ENCODE measurements around the gene CELF2.

Gene CELF2

DNA sequence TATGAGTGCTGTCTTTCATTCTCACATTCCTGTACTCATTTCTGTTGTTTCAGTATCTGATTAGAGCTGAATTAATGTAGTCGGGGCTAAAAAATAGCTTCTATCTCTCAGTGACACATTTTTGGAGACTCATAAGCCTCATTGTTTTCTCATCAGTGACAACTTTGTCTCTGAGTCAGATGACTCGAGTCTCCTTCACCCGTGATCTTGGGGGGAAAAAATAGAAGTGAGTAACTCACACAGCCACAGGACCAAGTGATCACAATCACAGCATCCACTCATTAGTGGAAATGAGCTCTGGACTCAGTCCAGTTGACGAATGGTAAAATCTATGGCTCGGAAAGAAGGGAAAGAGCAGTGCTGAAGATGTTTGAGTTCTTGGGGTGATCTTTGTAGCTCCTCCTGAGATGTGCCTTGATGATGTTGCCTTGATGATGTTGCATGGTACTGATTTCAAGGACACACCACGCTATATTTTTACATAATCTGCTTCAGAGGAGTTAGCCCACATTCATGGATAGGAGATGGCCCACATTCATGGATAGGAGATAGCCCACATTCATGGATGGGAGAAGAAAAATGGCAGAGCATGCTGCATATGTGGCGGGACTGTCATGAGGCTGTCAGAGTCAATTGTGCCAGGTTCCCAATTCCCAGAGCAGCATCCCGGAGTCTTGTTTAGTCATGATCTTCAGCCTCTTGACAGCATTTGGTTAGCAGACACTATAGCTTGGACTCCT, 214.7 kb downstream of the CELF2 start:
- no peak overlapping the region for H2BK5ac ChIP-seq (ENCODE audit: low read depth, low read length, poor library complexity)

GRCh38 chr10:11234857-11235531, 217.3 kb downstream of the CELF2 start:
- H2BK5ac ChIP-seq (ENCODE audit: low read depth, low read length, poor library complexity) = no peak overlapping the region

More for the DNA sequence above, 214.7 kb downstream of the CELF2 start:
- Histone ChIP-seq H3K79me1 (ENCODE audit: low read length) (no peaks in the 10 kb centered on the region), H3K18ac (ENCODE audit: low read length) (no peak overlapping the region), H4K91ac (ENCODE audit: low read depth, low read length) (no peak overlapping the region), H4K12ac (ENCODE audit: low read depth, low read length) (no peak overlapping the region), H3K36me3 (ENCODE audit: control insufficient read depth in 1 of 2, insufficient read depth in 2 of 2, low read length in 2 of 2) (no peaks in the 10 kb centered on the region), H2AK5ac (ENCODE audit: low read length) (no peak overlapping the region), H3K23ac (ENCODE audit: low read length) (no peak overlapping the region), H3K27ac (ENCODE audit: low read depth, low read length) (no peak overlapping the region), H3K9ac (ENCODE audit: low read length) (no peak overlapping the region), H3K4me1 (ENCODE audit: control insufficient read depth in 1 of 2, insufficient read depth in 2 of 2, low read length in 2 of 2) (no peaks in the 10 kb centered on the region), H2AFZ (ENCODE audit: insufficient read depth, low read length, poor library complexity) (no peak overlapping the region), H3K14ac (ENCODE audit: low read length) (no peak overlapping the region), H3K79me2 (ENCODE audit: control insufficient read depth, insufficient read depth, low read length, poor library complexity) (no peaks in the 10 kb centered on the region), H3K9me3 (ENCODE audit: insufficient read depth, low read depth, low read length) (no peaks in the 10 kb centered on the region), H3K4me3 (ENCODE audit: low read depth, low read length) (no peak overlapping the region), H2BK12ac (ENCODE audit: low read length) (no peak overlapping the region), H2BK120ac (ENCODE audit: insufficient read depth, low read length, poor library complexity) (no peak overlapping the region), H3K4ac (ENCODE audit: low read depth, low read length) (no peak overlapping the region), H3K4me2 (ENCODE audit: low read length) (no peak overlapping the region), H3K27me3 (ENCODE audit: insufficient read depth, low read length) (no peaks in the 10 kb centered on the region), H4K8ac (ENCODE audit: low read depth, low read length) (no peak overlapping the region)
- no CpG with 5 or more reads among the region's 8 CpGs for WGBS (ENCODE audit: extremely low coverage, insufficient coverage, insufficient read length)
- DNase-seq = no peak

GRCh38 chr10:11235771-11236170, 218.1 kb downstream of the CELF2 start:
- Histone ChIP-seq H2BK120ac (ENCODE audit: insufficient read depth, low read length, poor library complexity) (no peak overlapping the region), H4K12ac (ENCODE audit: low read depth, low read length) (no peak overlapping the region), H3K4ac (ENCODE audit: low read depth, low read length) (no peak overlapping the region), H2AK5ac (ENCODE audit: low read length) (no peak overlapping the region), H3K9me3 (ENCODE audit: insufficient read depth, low read depth, low read length) (no peaks in the 10 kb centered on the region), H3K4me2 (ENCODE audit: low read length) (no peak overlapping the region), H3K4me3 (ENCODE audit: low read depth, low read length) (no peak overlapping the region), H3K36me3 (ENCODE audit: control insufficient read depth in 1 of 2, insufficient read depth in 2 of 2, low read length in 2 of 2) (no peaks in the 10 kb centered on the region), H3K23ac (ENCODE audit: low read length) (no peak overlapping the region), H3K18ac (ENCODE audit: low read length) (no peak overlapping the region), H3K4me1 (ENCODE audit: control insufficient read depth in 1 of 2, insufficient read depth in 2 of 2, low read length in 2 of 2) (no peaks in the 10 kb centered on the region), H3K79me1 (ENCODE audit: low read length) (no peaks in the 10 kb centered on the region), H3K27ac (ENCODE audit: low read depth, low read length) (no peak overlapping the region), H3K9ac (ENCODE audit: low read length) (no peak overlapping the region), H4K8ac (ENCODE audit: low read depth, low read length) (no peak overlapping the region), H2AFZ (ENCODE audit: insufficient read depth, low read length, poor library complexity) (no peak overlapping the region), H3K27me3 (ENCODE audit: insufficient read depth, low read length) (no peaks in the 10 kb centered on the region), H2BK12ac (ENCODE audit: low read length) (no peak overlapping the region), H3K14ac (ENCODE audit: low read length) (no peak overlapping the region), H2BK5ac (ENCODE audit: low read depth, low read length, poor library complexity) (no peak overlapping the region), H3K79me2 (ENCODE audit: control insufficient read depth, insufficient read depth, low read length, poor library complexity) (no peaks in the 10 kb centered on the region), H4K91ac (ENCODE audit: low read depth, low read length) (no peak overlapping the region)
- no CpG with 5 or more reads among the region's 4 CpGs for WGBS (ENCODE audit: extremely low coverage, insufficient coverage, insufficient read length)
- DNase-seq = no peak

More at GRCh38 chr10:11234857-11235531, 217.3 kb downstream of the CELF2 start:
- no peaks in the 10 kb centered on the region for H3K36me3 ChIP-seq (ENCODE audit: control insufficient read depth in 1 of 2, insufficient read depth in 2 of 2, low read length in 2 of 2)
- no peak overlapping the region for H3K14ac ChIP-seq (ENCODE audit: low read length)
- no peak overlapping the region for H2AK5ac ChIP-seq (ENCODE audit: low read length)
- H3K4me1 ChIP-seq (ENCODE audit: control insufficient read depth in 1 of 2, insufficient read depth in 2 of 2, low read length in 2 of 2) = no peaks in the 10 kb centered on the region
- no peaks in the 10 kb centered on the region for H3K79me2 ChIP-seq (ENCODE audit: control insufficient read depth, insufficient read depth, low read length, poor library complexity)
- no peak overlapping the region for H3K4ac ChIP-seq (ENCODE audit: low read depth, low read length)
- H3K27me3 ChIP-seq (ENCODE audit: insufficient read depth, low read length) = no peaks in the 10 kb centered on the region
- no peak overlapping the region for H3K4me3 ChIP-seq (ENCODE audit: low read depth, low read length)
- no peak overlapping the region for H2BK120ac ChIP-seq (ENCODE audit: insufficient read depth, low read length, poor library complexity)
- no CpG with 5 or more reads among the region's 6 CpGs for WGBS (ENCODE audit: extremely low coverage, insufficient coverage, insufficient read length)
- no peaks in the 10 kb centered on the region for H3K9me3 ChIP-seq (ENCODE audit: insufficient read depth, low read depth, low read length)
- H4K8ac ChIP-seq (ENCODE audit: low read depth, low read length) = no peak overlapping the region
- H3K23ac ChIP-seq (ENCODE audit: low read length) = no peak overlapping the region
- no peak overlapping the region for H2AFZ ChIP-seq (ENCODE audit: insufficient read depth, low read length, poor library complexity)
- no peaks in the 10 kb centered on the region for H3K79me1 ChIP-seq (ENCODE audit: low read length)
- DNase-seq = no peak
- H3K18ac ChIP-seq (ENCODE audit: low read length) = no peak overlapping the region
- no peak overlapping the region for H2BK12ac ChIP-seq (ENCODE audit: low read length)
- H4K91ac ChIP-seq (ENCODE audit: low read depth, low read length) = no peak overlapping the region
- no peak overlapping the region for H3K27ac ChIP-seq (ENCODE audit: low read depth, low read length)
- no peak overlapping the region for H4K12ac ChIP-seq (ENCODE audit: low read depth, low read length)
- no peak overlapping the region for H3K9ac ChIP-seq (ENCODE audit: low read length)
- no peak overlapping the region for H3K4me2 ChIP-seq (ENCODE audit: low read length)

DNA sequence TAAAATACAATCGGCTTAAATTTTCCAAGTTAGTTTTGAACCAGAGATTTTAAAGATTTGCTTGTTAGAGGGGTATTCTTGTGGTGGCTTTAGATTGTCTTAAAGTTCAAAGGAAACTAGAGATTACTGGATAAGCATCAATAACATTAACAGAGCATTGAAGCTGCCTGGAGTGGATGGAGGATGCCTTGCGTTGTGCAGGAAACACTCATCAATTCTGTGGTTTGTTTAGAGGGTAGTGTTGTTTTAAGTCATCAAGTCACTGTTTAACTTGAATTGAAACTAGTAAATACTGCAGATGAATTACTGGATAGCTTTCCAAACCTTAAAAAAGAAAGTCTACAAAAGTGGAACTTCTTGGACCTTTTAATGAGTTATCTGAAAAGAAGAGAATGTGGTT, 218.6 kb downstream of the CELF2 start:
- no peak overlapping the region for H2AK5ac ChIP-seq (ENCODE audit: low read length)
- no peak overlapping the region for H3K9ac ChIP-seq (ENCODE audit: low read length)
- H3K9me3 ChIP-seq (ENCODE audit: insufficient read depth, low read depth, low read length) = no peaks in the 10 kb centered on the region
- H3K4me1 ChIP-seq (ENCODE audit: control insufficient read depth in 1 of 2, insufficient read depth in 2 of 2, low read length in 2 of 2) = no peaks in the 10 kb centered on the region
- H3K4me3 ChIP-seq (ENCODE audit: low read depth, low read length) = no peak overlapping the region
- no peak overlapping the region for H3K23ac ChIP-seq (ENCODE audit: low read length)
- no peak overlapping the region for H4K8ac ChIP-seq (ENCODE audit: low read depth, low read length)
- no peak overlapping the region for H2AFZ ChIP-seq (ENCODE audit: insufficient read depth, low read length, poor library complexity)
- H4K91ac ChIP-seq (ENCODE audit: low read depth, low read length) = no peak overlapping the region
- H4K12ac ChIP-seq (ENCODE audit: low read depth, low read length) = no peak overlapping the region
- no CpG with 5 or more reads among the region's 2 CpGs for WGBS (ENCODE audit: extremely low coverage, insufficient coverage, insufficient read length)
- H3K79me1 ChIP-seq (ENCODE audit: low read length) = no peaks in the 10 kb centered on the region
- H3K18ac ChIP-seq (ENCODE audit: low read length) = no peak overlapping the region
- no peak overlapping the region for H3K14ac ChIP-seq (ENCODE audit: low read length)
- no peak overlapping the region for H3K4me2 ChIP-seq (ENCODE audit: low read length)
- no peak for DNase-seq
- no peak overlapping the region for H2BK5ac ChIP-seq (ENCODE audit: low read depth, low read length, poor library complexity)
- no peak overlapping the region for H2BK12ac ChIP-seq (ENCODE audit: low read length)
- H3K27ac ChIP-seq (ENCODE audit: low read depth, low read length) = no peak overlapping the region
- H2BK120ac ChIP-seq (ENCODE audit: insufficient read depth, low read length, poor library complexity) = no peak overlapping the region
- H3K27me3 ChIP-seq (ENCODE audit: insufficient read depth, low read length) = no peaks in the 10 kb centered on the region
- H3K4ac ChIP-seq (ENCODE audit: low read depth, low read length) = no peak overlapping the region
- no peaks in the 10 kb centered on the region for H3K36me3 ChIP-seq (ENCODE audit: control insufficient read depth in 1 of 2, insufficient read depth in 2 of 2, low read length in 2 of 2)
- H3K79me2 ChIP-seq (ENCODE audit: control insufficient read depth, insufficient read depth, low read length, poor library complexity) = no peaks in the 10 kb centered on the region

Data from trophoblast cell (in vitro differentiated cells and primary cell).